ENCODE measurements around the gene CD1E. TPM values are rescaled to one million over a fixed set of nuclear protein-coding genes. Genes with fewer than 3 reads are reported as not detected.
"Not testable (repeated sequence)": the region's sequence is repeated elsewhere in the genome, so short reads cannot be mapped to it uniquely, and the experiment has no call there.

CD1E gene
- not detected in 2 replicates for total RNA-seq (2014; rRNA removed; shearing (Covaris generic))

- no peak for DNase-seq (ENCODE audit: low read depth)
These were observed at the start of gene CD1E for GRCh38 chr1:158353303-158354075. Gene CD1E, plus strand, starts transcription at chr1:158353894. Its CDS starts 95 bp downstream, at chr1:158353989.

- no peak for DNase-seq (ENCODE audit: low read depth)
These were observed 43.1 kb upstream of the CD1E start for GRCh38 chr1:158310623-158311022.

- DNase-seq (ENCODE audit: low read depth) = no peak
These were observed 42.6 kb upstream of the CD1E start for GRCh38 chr1:158311066-158311465.

- DNase-seq (ENCODE audit: low read depth) = no peak
These were observed 29.8 kb upstream of the CD1E start for GRCh38 chr1:158323866-158324265.

- no peak for DNase-seq (ENCODE audit: low read depth)
These were observed 29.3 kb upstream of the CD1E start for GRCh38 chr1:158324395-158324794.

GRCh38 chr1:158327481-158327880 is 26.2 kb upstream of the CD1E start:
- DNase-seq (ENCODE audit: low read depth) = no peak

GRCh38 chr1:158328426-158328825 is 25.3 kb upstream of the CD1E start:
- no peak for DNase-seq (ENCODE audit: low read depth)

GRCh38 chr1:158329300-158329699 is 24.4 kb upstream of the CD1E start:
- DNase-seq (ENCODE audit: low read depth) = no peak

GRCh38 chr1:158329733-158330132 is 24.0 kb upstream of the CD1E start:
- DNase-seq (ENCODE audit: low read depth) = peak; percentile 17

- DNase-seq (ENCODE audit: low read depth) = no peak
These were observed 23.1 kb upstream of the CD1E start for GRCh38 chr1:158330391-158331105.

GRCh38 chr1:158331106-158331425 is 22.6 kb upstream of the CD1E start:
- DNase-seq (ENCODE audit: low read depth) = no peak

GRCh38 chr1:158331481-158332150 is 22.1 kb upstream of the CD1E start, which contains the start of gene CD1B:
Gene CD1B, minus strand, starts transcription at chr1:158331531. Its CDS starts 108 bp downstream, at chr1:158331423.
- DNase-seq (ENCODE audit: low read depth) = no peak

GRCh38 chr1:158333405-158334155 is 20.1 kb upstream of the CD1E start:
- DNase-seq (ENCODE audit: low read depth) = no peak

- DNase-seq (ENCODE audit: low read depth) = peak; percentile 7
These were observed 19.0 kb upstream of the CD1E start for GRCh38 chr1:158334526-158335212.

- DNase-seq (ENCODE audit: low read depth) = no peak
These were observed 18.5 kb upstream of the CD1E start for GRCh38 chr1:158335213-158335532.

- peak; percentile 21 for DNase-seq (ENCODE audit: low read depth)
These were observed 17.3 kb upstream of the CD1E start for GRCh38 chr1:158336413-158336812.

- not testable (repeated sequence) for DNase-seq (ENCODE audit: low read depth)
These were observed 4.7 kb upstream of the CD1E start for GRCh38 chr1:158348946-158349345.

- no peak for DNase-seq (ENCODE audit: low read depth)
These were observed 561 bp downstream of the CD1E start for GRCh38 chr1:158354255-158354654.

GRCh38 chr1:158355773-158356285 is 2.1 kb downstream of the CD1E start:
- DNase-seq (ENCODE audit: low read depth) = no peak

GRCh38 chr1:158356616-158357015 is 2.9 kb downstream of the CD1E start:
- no peak for DNase-seq (ENCODE audit: low read depth)

- DNase-seq (ENCODE audit: low read depth) = no peak
These were observed 3.7 kb downstream of the CD1E start for GRCh38 chr1:158357441-158357840.
